ENCODE measurements around the gene ERC2. TPM values are rescaled to one million over a fixed set of nuclear protein-coding genes. Genes with fewer than 3 reads are reported as not detected.

Gene ERC2
- total RNA-seq, 1 donor from 2014 or later, result 33.5 TPM

GRCh38 chr3:55752911-55753310 lies 715.4 kb downstream of the ERC2 start:
- DNase-seq (ENCODE audit: low spot score), result no peak

- DNase-seq (ENCODE audit: low spot score), result no peak
Observed at GRCh38 chr3:55751730-55752129, 716.5 kb downstream of the ERC2 start.

- DNase-seq (ENCODE audit: low spot score), result no peak
Observed at GRCh38 chr3:55750525-55750924, 717.7 kb downstream of the ERC2 start.

GRCh38 chr3:55749036-55749435 lies 719.2 kb downstream of the ERC2 start:
- no peak for DNase-seq (ENCODE audit: low spot score)

GRCh38 chr3:55746808-55747413 lies 721.4 kb downstream of the ERC2 start:
- DNase-seq (ENCODE audit: low spot score), result no peak

GRCh38 chr3:55742832-55743136 lies 725.5 kb downstream of the ERC2 start:
- no peak for DNase-seq (ENCODE audit: low spot score)

GRCh38 chr3:55742022-55742831 lies 726.0 kb downstream of the ERC2 start:
- DNase-seq (ENCODE audit: low spot score), result no peak

- peak; percentile 8 for DNase-seq (ENCODE audit: low spot score)
Observed at GRCh38 chr3:55737186-55737585, 731.1 kb downstream of the ERC2 start.

GRCh38 chr3:55735976-55736375 lies 732.3 kb downstream of the ERC2 start:
- DNase-seq (ENCODE audit: low spot score), result no peak

- DNase-seq (ENCODE audit: low spot score), result no peak
Observed at GRCh38 chr3:55731741-55732140, 736.5 kb downstream of the ERC2 start.

- DNase-seq (ENCODE audit: low spot score), result no peak
Observed at GRCh38 chr3:55729546-55729945, 738.7 kb downstream of the ERC2 start.

GRCh38 chr3:55728461-55729100 lies 739.7 kb downstream of the ERC2 start:
- no peak for DNase-seq (ENCODE audit: low spot score)

- DNase-seq (ENCODE audit: low spot score), result no peak
Observed at GRCh38 chr3:55726501-55726775, 741.8 kb downstream of the ERC2 start.

GRCh38 chr3:55725681-55726500 lies 742.4 kb downstream of the ERC2 start:
- DNase-seq (ENCODE audit: low spot score), result no peak

GRCh38 chr3:55724821-55725220 lies 743.4 kb downstream of the ERC2 start:
- no peak for DNase-seq (ENCODE audit: low spot score)

- DNase-seq (ENCODE audit: low spot score), result no peak
Observed at GRCh38 chr3:55724407-55724784, 743.9 kb downstream of the ERC2 start.

- no peak for DNase-seq (ENCODE audit: low spot score)
Observed at GRCh38 chr3:55723653-55724406, 744.4 kb downstream of the ERC2 start.

GRCh38 chr3:55721716-55722484 lies 746.4 kb downstream of the ERC2 start:
- peak; percentile 8 for DNase-seq (ENCODE audit: low spot score)

- no peak for DNase-seq (ENCODE audit: low spot score)
Observed at GRCh38 chr3:55720614-55721013, 747.7 kb downstream of the ERC2 start.

- no peak for DNase-seq (ENCODE audit: low spot score)
Observed at GRCh38 chr3:55719508-55719907, 748.8 kb downstream of the ERC2 start.

GRCh38 chr3:55719006-55719405 lies 749.3 kb downstream of the ERC2 start:
- DNase-seq (ENCODE audit: low spot score), result no peak
